MM.1S (cell line): Measurements from ENCODE around the gene FBXL20.

Source experiments
- CTCF ChIP-seq: fragments of 300-600 bp; sonication (generic); IDR thresholded peaks from 2 replicates; pipeline ENCODE4 v1.5.1; 2016; ENCODE audit warnings: antibody characterized with exemption, low read length, mixed read lengths
- EZH2 ChIP-seq: fragments of 300-600 bp; sonication (generic); optimal IDR thresholded peaks from 2 replicates; pipeline ENCODE3; 2017; ENCODE audit warnings: low read depth, mild to moderate bottlenecking, antibody characterized with exemption, low read length, mixed read lengths
- EZH2phosphoT487 ChIP-seq: fragments of 300-600 bp; sonication (generic); IDR thresholded peaks from 2 replicates; pipeline ENCODE4 v1.6.1; 2018; ENCODE audit warnings: antibody characterized with exemption, low read length

GRCh38 chr17:39218906-39219305, 182.5 kb downstream of the FBXL20 start:
- no peak for TF ChIP-seq CTCF
- TF ChIP-seq EZH2, result no peak
- TF ChIP-seq EZH2phosphoT487, result no peak
